HepG2 (cell line): Measurements from ENCODE around the gene SERPINE2. TPM values are rescaled to one million over a fixed set of nuclear protein-coding genes. Genes with fewer than 3 reads are reported as not detected.

Experiments used
- ATAC-seq: fragments of 200-7000 bp; cut with Tn5 transposase; 3 replicates; pipeline ENCODE4 v1.9.1; 2020; ENCODE audit warnings: mild to moderate bottlenecking, moderate library complexity
- BruUV-seq: library from RNA; stranded (reverse); fragments of 400-500 nt; replicated peaks from 2 replicates; lab custom pipeline; 2021; lab: Mats Ljungman, UMichigan
- CTCF ChIA-PET: fragments of 300-600 bp; formaldehyde crosslinking; extraction: SDS; loops from one replicate; lab custom pipeline; 2021; ENCODE audit warnings: low total read pairs, inconsistent platforms, low intra/inter-chr PET ratio; lab: Yijun Ruan, JAX
- POLR2A ChIA-PET: fragments of 350-600 bp; sonication (Branson Sonifier 250); formaldehyde crosslinking; loops from one replicate; lab custom pipeline; 2020; ENCODE audit warnings: antibody characterized with exemption, inconsistent platforms; lab: Yijun Ruan, JAX
- DNase-seq: peaks from one replicate; pipeline ENCODE4 v3.0.0-alpha.2; 2015; ENCODE audit warnings: low spot score
- FAIRE-seq: peaks from 3 replicates; lab custom pipeline; 2011; peaks lifted over from hg19 to GRCh38; lab: Jason Lieb, UNC
- H2AFZ ChIP-seq: one replicate; pipeline ENCODE4 v1.6.1; 2011; ENCODE audit warnings: low read length, inconsistent platforms
- H3K27ac ChIP-seq: fragments of 300-600 bp; 3 replicates; pipeline ENCODE4 v1.8.0; 2011; ENCODE audit warnings: mixed run types, mild to moderate bottlenecking, mixed read lengths, low read length, inconsistent platforms; ENCODE audit not compliant: insufficient read depth; ENCODE audit errors: extremely low read length
- H3K27me3 ChIP-seq, 2 experiments: fragments of 200-600 bp in 1 of 2; 2 replicates in 1 of 2; 3 replicates in 1 of 2; pipeline versions ENCODE4 v1.6.0 to v1.8.0; 2011; ENCODE audit warnings: low read length in 2 of 2, mild to moderate bottlenecking in 2 of 2, moderate library complexity in 2 of 2, inconsistent platforms in 1 of 2; ENCODE audit not compliant: insufficient read depth in 2 of 2, control insufficient read depth in 1 of 2
- H3K36me3 ChIP-seq, 2 experiments: fragments of 200-600 bp in 1 of 2; replicated peaks in 1 of 2; 2 replicates in 1 of 2; 3 replicates in 1 of 2; pipeline versions ENCODE4 v1.5.1 to v1.8.0; 2011; ENCODE audit warnings: low read length in 2 of 2, inconsistent platforms in 1 of 2; ENCODE audit not compliant: insufficient read depth in 2 of 2, control insufficient read depth in 1 of 2
- H3K4me1 ChIP-seq: 2 replicates; pipeline ENCODE4 v1.5.1; 2012; ENCODE audit warnings: low read length, inconsistent platforms; ENCODE audit not compliant: insufficient read depth
- H3K4me2 ChIP-seq: 2 replicates; pipeline ENCODE4 v1.6.0; 2011; ENCODE audit warnings: low read depth, low read length, inconsistent platforms
- H3K4me3 ChIP-seq, 3 experiments: fragments of 200-600 bp in 1 of 3; sonication (generic), shearing (Covaris generic) in 1 of 3; replicated peaks in 1 of 3; 2 replicates each; pipeline ENCODE4 v1.5.1; 2011 to 2016; ENCODE audit warnings: low read length in 3 of 3, inconsistent platforms in 2 of 3, low read depth in 2 of 3, mild to moderate bottlenecking in 2 of 3, control low read depth in 1 of 3, mixed read lengths in 1 of 3; ENCODE audit not compliant: insufficient read depth in 1 of 3
- H3K79me2 ChIP-seq: one replicate; pipeline ENCODE4 v1.6.1; 2011; ENCODE audit warnings: low read length, inconsistent platforms; ENCODE audit not compliant: insufficient read depth
- H3K9ac ChIP-seq: 2 replicates; pipeline ENCODE4 v1.6.0; 2011; ENCODE audit warnings: mild to moderate bottlenecking, low read depth, low read length, inconsistent platforms; ENCODE audit not compliant: insufficient read depth
- H3K9me3 ChIP-seq: 2 replicates; pipeline ENCODE4 v1.5.1; 2012; ENCODE audit warnings: mild to moderate bottlenecking, low read length
- H4K20me1 ChIP-seq: 2 replicates; pipeline ENCODE4 v1.6.0; 2011; ENCODE audit warnings: inconsistent platforms, mild to moderate bottlenecking, low read length, moderate library complexity; ENCODE audit not compliant: insufficient read depth
- AKAP8 ChIP-seq: sonication (generic); formaldehyde crosslinking; IDR thresholded peaks from 2 replicates; pipeline ENCODE4 v1.5.1; 2020; ENCODE audit warnings: mild to moderate bottlenecking, missing genetic modification reagents
- PBX3 ChIP-seq: sonication (generic); formaldehyde crosslinking; IDR thresholded peaks from 2 replicates; pipeline ENCODE4 v1.8.1; 2023; ENCODE audit warnings: missing genetic modification reagents, inconsistent platforms, borderline replicate concordance
- WGBS: methylation state at CpG from one replicate; pipeline ENCODE4 v1.1.6; 2017; ENCODE audit warnings: low lambda C conversion rate; 5-methylcytosine and 5-hydroxymethylcytosine counted together
- in situ Hi-C: cut with HindIII; loops from 2 replicates; pipeline ENCODE4 v1.10.0; 2017; ENCODE audit warnings: low pct_unique_long_range_greater_than_20kb; ENCODE audit not compliant: extremely low pct_ligation_motif_present
- intact Hi-C: fragments of 100-400 bp; cut with micrococcal nuclease; formaldehyde crosslinking; loops from one replicate; pipeline ENCODE4 v1.10.0; 2022; ENCODE audit not compliant: unreplicated experiment
- polyA plus RNA-seq, 8 experiments: library from polyadenylated mRNA; depleted of rRNA in 3 of 8; stranded (reverse) in 7 of 8; unstranded in 1 of 8; fragments of >200 nt; fragmentation: Illumina TruSeq in 4 of 8; extraction: Trizol in 4 of 8; gene quantifications; 2 replicates each; pipeline versions ENCODE4 v1.2.1 to v1.2.3, GENCODE V29; 2011 to 2016; ENCODE audit warnings: low read depth in 4 of 8, missing spikeins in 1 of 8, mixed read lengths in 1 of 8; ENCODE audit not compliant: insufficient read depth in 1 of 8
- total RNA-seq, 5 experiments: library from RNA; depleted of rRNA; stranded (reverse); fragments of >200 nt; fragmentation: Illumina TruSeq; extraction: Trizol; gene quantifications; 2 replicates each; pipeline ENCODE4 v1.2.3, GENCODE V29; 2016; ENCODE audit warnings: low read depth in 1 of 5
- TF ChIP-seq, protein P1 (sequence below), 2 experiments: sonication (generic) in 1 of 2; formaldehyde crosslinking in 1 of 2; IDR thresholded peaks; 2 replicates each; pipeline versions ENCODE4 v1.5.1 to v1.6.1; 2011 to 2020; ENCODE audit warnings: borderline replicate concordance in 1 of 2, low read depth in 1 of 2, low read length in 1 of 2, mild to moderate bottlenecking in 1 of 2, missing genetic modification reagents in 1 of 2, moderate library complexity in 1 of 2

Gene SERPINE2
- total and polyA plus RNA-seq, 2 of the 13 experiments (the other 11 are each of a cell fraction or from before 2014, with no cell fraction given) = 7.9 to 18.1 TPM

DNA sequence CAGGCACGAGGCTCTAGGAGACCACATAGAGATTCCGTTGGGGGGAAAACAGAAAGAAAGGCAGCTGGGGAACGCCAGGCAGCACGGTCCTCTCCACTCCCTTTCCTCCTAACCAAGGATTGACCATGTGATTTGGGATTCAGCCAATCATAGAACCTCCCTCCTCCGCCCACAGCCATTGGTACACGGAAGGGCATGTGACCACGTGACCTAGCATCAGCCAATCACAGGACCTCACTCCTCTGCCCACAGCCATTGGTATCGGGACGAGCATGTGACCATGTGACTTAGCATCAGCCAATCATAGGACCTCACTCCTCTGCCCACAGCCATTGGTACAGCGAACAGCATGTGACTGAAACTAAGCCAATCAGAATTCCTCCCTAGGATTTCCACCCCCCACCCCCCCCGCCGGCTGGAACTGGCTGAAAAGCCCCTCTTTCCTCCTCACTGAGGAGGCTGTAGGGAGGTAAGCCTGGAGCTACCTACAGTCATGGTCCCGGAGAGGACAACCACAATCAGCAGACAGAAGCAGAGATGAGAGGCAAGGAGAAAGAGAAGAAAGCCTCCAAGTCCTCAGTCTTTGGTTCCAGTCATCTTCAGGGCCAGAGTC is 7.6 kb downstream of the SERPINE2 start:
- no TSS peak for BruUV-seq
- DNase-seq = no peak

More for the DNA sequence above, 7.6 kb downstream of the SERPINE2 start:
- in situ Hi-C loops = no loop called here
- H3K9me3 ChIP-seq = no peaks in the 10 kb centered on the region
- no peak for FAIRE-seq
- H3K4me2 ChIP-seq = no peak overlapping the region
- H3K79me2 ChIP-seq = no peaks in the 10 kb centered on the region
- no peak overlapping the region for H3K4me3 ChIP-seq
- H4K20me1 ChIP-seq = no peaks in the 10 kb centered on the region
- no peak overlapping the region for H2AFZ ChIP-seq
- TF ChIP-seq, protein P1, sequence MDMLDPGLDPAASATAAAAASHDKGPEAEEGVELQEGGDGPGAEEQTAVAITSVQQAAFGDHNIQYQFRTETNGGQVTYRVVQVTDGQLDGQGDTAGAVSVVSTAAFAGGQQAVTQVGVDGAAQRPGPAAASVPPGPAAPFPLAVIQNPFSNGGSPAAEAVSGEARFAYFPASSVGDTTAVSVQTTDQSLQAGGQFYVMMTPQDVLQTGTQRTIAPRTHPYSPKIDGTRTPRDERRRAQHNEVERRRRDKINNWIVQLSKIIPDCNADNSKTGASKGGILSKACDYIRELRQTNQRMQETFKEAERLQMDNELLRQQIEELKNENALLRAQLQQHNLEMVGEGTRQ (IDR thresholded peaks at IDR 0.05; ENCODE audit: low read depth, low read length) = peak; percentile 50; the same call in 1 of the 2 replicates
- TF ChIP-seq, protein P1 (CRISPR knock-in tag; IDR thresholded peaks at IDR 0.05; ENCODE audit: borderline replicate concordance) = no peak; the same call in 1 of the 2 replicates
- TF ChIP-seq AKAP8 = no peak
- no peak for TF ChIP-seq PBX3 (CRISPR knock-in tag)
- H3K4me1 ChIP-seq = peaks cover 12% of the 10 kb centered on the region
- no peak for ATAC-seq
- WGBS = 75% methylated on average over 13 of the region's 13 CpGs
- no peaks in the 10 kb centered on the region; a peak in 1 of 5 replicates for H3K27me3 ChIP-seq
- intact Hi-C loops = no loop called here
- no peak overlapping the region for H3K9ac ChIP-seq
- no peaks in the 10 kb centered on the region for H3K36me3 ChIP-seq
- ChIA-PET POLR2A (no interaction called here), CTCF (no interaction called here)
- no peak overlapping the region for H3K27ac ChIP-seq
